Esophagus (tissue), 2 donors: Measurements from ENCODE around the gene PPP1R16B. TPM values are rescaled to one million over a fixed set of nuclear protein-coding genes. Genes with fewer than 3 reads are reported as not detected.
A peak's percentile ranks its signal among the peaks of the same experiment; 100 is the strongest.

Experiments
- H3K27ac ChIP-seq, 2 donors: one replicate each; pipeline ENCODE4 v1.5.1; 2013; ENCODE audit warnings: low read depth in 2 of 2, mild to moderate bottlenecking in 2 of 2, inconsistent platforms in 1 of 2, low read length in 1 of 2, moderate library complexity in 1 of 2
- H3K27me3 ChIP-seq, 2 donors: one replicate each; pipeline ENCODE4 v1.6.1; 2013; ENCODE audit warnings: low read length in 2 of 2, control low read depth in 1 of 2, mild to moderate bottlenecking in 1 of 2; ENCODE audit not compliant: insufficient read depth in 2 of 2, control insufficient read depth in 1 of 2
- H3K36me3 ChIP-seq, 2 donors: one replicate each; pipeline ENCODE4 v1.6.1; 2013; ENCODE audit warnings: low read length in 1 of 2; ENCODE audit not compliant: control insufficient read depth in 2 of 2, insufficient read depth in 2 of 2
- H3K4me1 ChIP-seq, 2 donors: one replicate each; pipeline ENCODE4 v1.6.1; 2013; ENCODE audit warnings: low read length in 1 of 2; ENCODE audit not compliant: control insufficient read depth in 2 of 2, insufficient read depth in 2 of 2
- H3K4me3 ChIP-seq, 2 donors: one replicate each; pipeline ENCODE4 v1.5.1; 2013; ENCODE audit warnings: low read length in 2 of 2, mild to moderate bottlenecking in 2 of 2, low read depth in 1 of 2, moderate library complexity in 1 of 2
- H3K9me3 ChIP-seq, 2 donors: one replicate each; pipeline ENCODE4 v1.6.1; 2013; ENCODE audit warnings: mild to moderate bottlenecking in 2 of 2, low read depth in 1 of 2, low read length in 1 of 2, moderate library complexity in 1 of 2; ENCODE audit not compliant: control insufficient read depth in 2 of 2, insufficient read depth in 1 of 2
- WGBS, 2 donors: extraction: QIAGEN DNeasy Blood & Tissue Kit; methylation state at CpG; one replicate each; pipeline ENCODE4 v1.1.7; 2013; 5-methylcytosine and 5-hydroxymethylcytosine counted together
- polyA plus RNA-seq, 2 donors: library from polyadenylated mRNA; stranded (reverse); fragments of 200-250 nt; gene quantifications; one replicate each; pipeline ENCODE4 v1.2.3, GENCODE V29; 2013
- donor health status: healthy with polysubstance abuse.
- donor health status: Bipolar disorder and iron deficiency.

The PPP1R16B gene
- polyA plus RNA-seq, 2 donors = 1.0 to 1.5 TPM

GRCh38 chr20:38970302-38970701 lies 164.8 kb downstream of the PPP1R16B start:
- H3K4me1 ChIP-seq = peaks cover 0 to 9% of the 10 kb centered on the region in 2 donors
- H3K27me3 ChIP-seq = no peaks in the 10 kb centered on the region
- no peaks in the 10 kb centered on the region for H3K9me3 ChIP-seq
- WGBS, 2 donors = 83% methylated on average over 1 of the region's 1 CpG
- peak overlapping the region; percentile 55 to 71 for H3K27ac ChIP-seq
- no peak overlapping the region for H3K4me3 ChIP-seq
- H3K36me3 ChIP-seq = peaks cover 3 to 5% of the 10 kb centered on the region in 2 donors

Other genes with a start within 250 kb of the PPP1R16B start
- not detected for gene ADIG, start 224.5 kb upstream of the PPP1R16B start, polyA plus RNA-seq
- 10 to 100 TPM; 27.9 to 53.3 TPM for gene ARHGAP40, start 203.9 kb upstream of the PPP1R16B start, polyA plus RNA-seq
- not detected for gene SLC32A1, start 81.2 kb upstream of the PPP1R16B start, polyA plus RNA-seq
- 1 to 10 TPM; 5.2 to 6.3 TPM for gene ACTR5, start 57.2 kb upstream of the PPP1R16B start, polyA plus RNA-seq
- 10 to 100 TPM; 32.6 to 62.0 TPM for gene FAM83D, start 120.7 kb downstream of the PPP1R16B start, polyA plus RNA-seq
- gene DHX35, start 156.6 kb downstream of the PPP1R16B start, polyA plus RNA-seq = 1 to 10 TPM; 6.5 to 9.6 TPM